Mesenteric fat pad (tissue), 1 donor: ENCODE measurements around the gene ANKAR. TPM values are rescaled to one million over a fixed set of nuclear protein-coding genes. Genes with fewer than 3 reads are reported as not detected.
"Not testable (repeated sequence)": the region's sequence is repeated elsewhere in the genome, so short reads cannot be mapped to it uniquely, and the experiment has no call there.

Source experiments
- DNase-seq: peaks from one replicate; pipeline ENCODE4 v3.0.0-alpha.2; 2020; ENCODE audit warnings: low spot score
- long read RNA-seq: library from polyadenylated mRNA; unstranded; transcript quantifications from one replicate; pipeline ENCODE4 v2.0.0, GENCODE V29; 2020
- total RNA-seq: library from RNA; stranded (reverse); fragmentation: NEBNext Ultra II Directional; extraction: Animal tissue kit (Norgen Biotek cat#: 25700); gene quantifications from one replicate; pipeline ENCODE4 v1.2.1, GENCODE V29; 2021
- donor health status: DM: yes; HTN: yes; CAD: no.

ANKAR gene
- total RNA-seq = 6.6 TPM
- long read RNA-seq, partial matches to known transcripts = 0 of 1 reads
- long read RNA-seq, other reads (novel, unspliced or antisense) = 1 of 1 reads

- DNase-seq = peak; percentile 97
These were observed at the start of gene ANKAR for GRCh38 chr2:189674374-189675112. Gene ANKAR (plus strand): TSS chr2:189674670. CDS start chr2:189676491, 1,821 bp downstream.

- no peak for DNase-seq
These were observed 48.8 kb upstream of the ANKAR start for GRCh38 chr2:189625636-189626035.

GRCh38 chr2:189627789-189628188 is 46.7 kb upstream of the ANKAR start:
- no peak for DNase-seq

- DNase-seq = no peak
These were observed 45.5 kb upstream of the ANKAR start for GRCh38 chr2:189628817-189629530.

GRCh38 chr2:189629531-189630453 is 44.7 kb upstream of the ANKAR start:
- DNase-seq = no peak

- DNase-seq = no peak
These were observed 42.6 kb upstream of the ANKAR start for GRCh38 chr2:189631849-189632248.

- DNase-seq = no peak
These were observed 41.1 kb upstream of the ANKAR start for GRCh38 chr2:189633392-189633811.

- no peak for DNase-seq
These were observed 39.1 kb upstream of the ANKAR start for GRCh38 chr2:189635353-189635752.

GRCh38 chr2:189638301-189639006 is 36.0 kb upstream of the ANKAR start:
- no peak for DNase-seq

- DNase-seq = no peak
These were observed 35.4 kb upstream of the ANKAR start for GRCh38 chr2:189639007-189639609.

- DNase-seq = no peak
These were observed 33.5 kb upstream of the ANKAR start for GRCh38 chr2:189641002-189641401.

- no peak for DNase-seq
These were observed 32.9 kb upstream of the ANKAR start for GRCh38 chr2:189641590-189641989.

GRCh38 chr2:189646521-189646920 is 27.9 kb upstream of the ANKAR start:
- DNase-seq = no peak

- DNase-seq = no peak
These were observed 25.5 kb upstream of the ANKAR start for GRCh38 chr2:189648846-189649509.

GRCh38 chr2:189651284-189651683 is 23.2 kb upstream of the ANKAR start:
- no peak for DNase-seq

GRCh38 chr2:189653464-189653863 is 21.0 kb upstream of the ANKAR start:
- not testable (repeated sequence) for DNase-seq

- DNase-seq = no peak
These were observed 19.8 kb upstream of the ANKAR start for GRCh38 chr2:189654641-189655040.

GRCh38 chr2:189657867-189658266 is 16.6 kb upstream of the ANKAR start:
- DNase-seq = no peak

- no peak for DNase-seq
These were observed 15.9 kb upstream of the ANKAR start for GRCh38 chr2:189658306-189659212.
